Panc1 (cell line): Measurements from ENCODE around the gene RFTN1. TPM values are rescaled to one million over a fixed set of nuclear protein-coding genes. Genes with fewer than 3 reads are reported as not detected.

Source experiments
- ATAC-seq: fragments of 200-7000 bp; cut with Tn5 transposase; 2 replicates; pipeline ENCODE4 v1.9.1; 2020; ENCODE audit warnings: mild to moderate bottlenecking, moderate library complexity
- BruUV-seq: library from RNA; stranded (reverse); fragments of 400-500 nt; replicated peaks from 2 replicates; lab custom pipeline; 2021; lab: Mats Ljungman, UMichigan
- CTCF ChIA-PET: fragments of 300-600 bp; sonication (Branson Sonifier 250); formaldehyde crosslinking; loops from one replicate; lab custom pipeline; 2022; ENCODE audit warnings: antibody characterized with exemption; lab: Charles Lee
- POLR2A ChIA-PET: fragments of 300-600 bp; sonication (Branson Sonifier 250); formaldehyde crosslinking; loops from one replicate; lab custom pipeline; 2022; ENCODE audit warnings: antibody characterized with exemption; lab: Charles Lee
- DNase-seq: peaks from one replicate; pipeline ENCODE4 v3.0.0-alpha.2; 2010; ENCODE audit warnings: low read depth, low spot score
- H3K27ac ChIP-seq: 2 replicates; pipeline ENCODE4 v1.5.1; 2011; ENCODE audit warnings: mild to moderate bottlenecking, low read length, inconsistent platforms
- H3K27me3 ChIP-seq: fragments of 200-500 bp; sonication (Bioruptor generic); 2 replicates; pipeline ENCODE4 v1.6.0; 2014; ENCODE audit warnings: low read length, inconsistent platforms; ENCODE audit not compliant: control insufficient read depth, insufficient read depth
- H3K36me3 ChIP-seq: fragments of 200-500 bp; sonication (Bioruptor generic); 2 replicates; pipeline ENCODE4 v1.5.1; 2014; ENCODE audit warnings: inconsistent platforms, mild to moderate bottlenecking, low read length, moderate library complexity; ENCODE audit not compliant: control insufficient read depth, insufficient read depth
- H3K4me1 ChIP-seq: 2 replicates; pipeline ENCODE4 v1.5.1; 2011; ENCODE audit warnings: inconsistent platforms, mild to moderate bottlenecking, low read length, moderate library complexity; ENCODE audit not compliant: control insufficient read depth, insufficient read depth
- H3K4me3 ChIP-seq, 2 experiments: 2 replicates each; pipeline ENCODE4 v1.5.1; 2011 to 2012; ENCODE audit warnings: low read depth in 2 of 2, low read length in 2 of 2, mild to moderate bottlenecking in 2 of 2, inconsistent platforms in 1 of 2, moderate library complexity in 1 of 2
- H3K9me3 ChIP-seq: fragments of 200-500 bp; sonication (Bioruptor generic); 2 replicates; pipeline ENCODE4 v1.5.1; 2014; ENCODE audit warnings: low read depth, mild to moderate bottlenecking, inconsistent platforms, low read length, moderate library complexity; ENCODE audit not compliant: control insufficient read depth, insufficient read depth
- POLR2AphosphoS5 ChIP-seq: IDR thresholded peaks from 2 replicates; pipeline ENCODE4 v1.6.1; 2012; ENCODE audit warnings: mild to moderate bottlenecking, low read depth, low read length, moderate library complexity
- REST ChIP-seq, 2 experiments: IDR thresholded peaks; 2 replicates each; pipeline ENCODE4 v1.6.1; 2011 to 2012; ENCODE audit warnings: low read depth in 2 of 2, control low read depth in 1 of 2, low read length in 1 of 2, mild to moderate bottlenecking in 1 of 2, moderate library complexity in 1 of 2; ENCODE audit not compliant: insufficient read depth in 1 of 2
- SIN3A ChIP-seq: IDR thresholded peaks from 2 replicates; pipeline ENCODE4 v1.6.1; 2012; ENCODE audit warnings: low read depth, mild to moderate bottlenecking, low read length, moderate library complexity, borderline replicate concordance; ENCODE audit not compliant: insufficient read depth
- TCF7L2 ChIP-seq: IDR thresholded peaks from 2 replicates; pipeline ENCODE4 v1.6.1; 2011; ENCODE audit warnings: mild to moderate bottlenecking, low read depth, low read length, inconsistent platforms
- in situ Hi-C: cut with HindIII; loops from 2 replicates; pipeline ENCODE4 v1.10.0; 2016; ENCODE audit warnings: low sequenced_read_pairs, low pct_unique_long_range_greater_than_20kb
- intact Hi-C: fragments of 100-400 bp; cut with micrococcal nuclease; formaldehyde crosslinking; loops from one replicate; pipeline ENCODE4 v1.10.0; 2022; ENCODE audit not compliant: unreplicated experiment
- total RNA-seq: library from RNA; stranded (reverse); gene quantifications from one replicate; pipeline ENCODE4 v1.2.1, GENCODE V29; 2021; ENCODE audit not compliant: unreplicated experiment
- TF ChIP-seq, protein P1 (sequence below): fragments of 450-650 bp; IDR thresholded peaks from 2 replicates; pipeline ENCODE4 v1.5.1; 2017; ENCODE audit warnings: mild to moderate bottlenecking

The RFTN1 gene
- total RNA-seq, 1 experiment from 2014 or later, result 0.90 TPM

GRCh38 chr3:16334909-16335308 lies 178.6 kb downstream of the RFTN1 start:
- no peak for DNase-seq
- Histone ChIP-seq H3K9me3 (no peaks in the 10 kb centered on the region; the same call in 1 of the 2 replicates), H3K27me3 (no peaks in the 10 kb centered on the region), H3K4me1 (no peaks in the 10 kb centered on the region), H3K36me3 (no peaks in the 10 kb centered on the region), H3K27ac (no peak overlapping the region), H3K4me3 (no peak overlapping the region)
- intact Hi-C loops (no loop called here), in situ Hi-C loops (no loop called here)
- BruUV-seq, result no TSS peak
- ATAC-seq, result no peak
- ChIA-PET CTCF (no interaction called here), POLR2A (interaction anchor here (0.6 kb wide), 1 partner anchor 22 kb away, joined by 4 read pairs; no protein-coding TSS in a partner anchor)
- TF ChIP-seq SIN3A (no peak), TCF7L2 (no peak), REST (IDR thresholded peaks at IDR 0.05; ENCODE audit: insufficient read depth in 1 of 2, low read depth in 2 of 2, low read length in 1 of 2) (no peak), POLR2AphosphoS5 (no peak)
- TF ChIP-seq, protein P1, sequence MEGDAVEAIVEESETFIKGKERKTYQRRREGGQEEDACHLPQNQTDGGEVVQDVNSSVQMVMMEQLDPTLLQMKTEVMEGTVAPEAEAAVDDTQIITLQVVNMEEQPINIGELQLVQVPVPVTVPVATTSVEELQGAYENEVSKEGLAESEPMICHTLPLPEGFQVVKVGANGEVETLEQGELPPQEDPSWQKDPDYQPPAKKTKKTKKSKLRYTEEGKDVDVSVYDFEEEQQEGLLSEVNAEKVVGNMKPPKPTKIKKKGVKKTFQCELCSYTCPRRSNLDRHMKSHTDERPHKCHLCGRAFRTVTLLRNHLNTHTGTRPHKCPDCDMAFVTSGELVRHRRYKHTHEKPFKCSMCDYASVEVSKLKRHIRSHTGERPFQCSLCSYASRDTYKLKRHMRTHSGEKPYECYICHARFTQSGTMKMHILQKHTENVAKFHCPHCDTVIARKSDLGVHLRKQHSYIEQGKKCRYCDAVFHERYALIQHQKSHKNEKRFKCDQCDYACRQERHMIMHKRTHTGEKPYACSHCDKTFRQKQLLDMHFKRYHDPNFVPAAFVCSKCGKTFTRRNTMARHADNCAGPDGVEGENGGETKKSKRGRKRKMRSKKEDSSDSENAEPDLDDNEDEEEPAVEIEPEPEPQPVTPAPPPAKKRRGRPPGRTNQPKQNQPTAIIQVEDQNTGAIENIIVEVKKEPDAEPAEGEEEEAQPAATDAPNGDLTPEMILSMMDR, result no peak

DNA sequence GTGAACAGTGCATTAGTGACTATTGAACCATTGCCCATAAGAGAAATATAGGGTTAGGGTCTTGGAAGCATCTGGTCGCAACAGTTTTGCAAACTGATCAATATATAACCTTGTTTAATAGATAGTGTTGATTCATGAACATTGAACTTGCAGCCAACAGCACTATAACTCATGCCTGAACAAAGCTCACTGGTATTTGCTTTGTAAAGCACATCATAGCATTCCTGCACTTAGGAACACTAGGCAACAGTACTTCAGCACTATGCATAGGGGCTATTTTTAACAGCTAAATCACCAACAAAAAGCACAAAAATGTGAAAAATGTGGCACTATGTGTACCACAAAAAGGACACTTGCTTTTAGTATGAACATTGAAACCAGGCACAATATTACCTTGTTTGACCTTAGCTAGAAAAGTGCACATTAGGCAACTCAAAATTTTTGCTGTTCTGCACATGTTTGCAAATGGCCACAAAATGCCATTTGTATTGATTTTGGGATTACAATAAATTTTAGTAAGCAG lies 180.5 kb downstream of the RFTN1 start:
- no peak for DNase-seq
- no TSS peak for BruUV-seq

More for the DNA sequence above, 180.5 kb downstream of the RFTN1 start:
- Histone ChIP-seq H3K4me1 (no peaks in the 10 kb centered on the region), H3K36me3 (no peaks in the 10 kb centered on the region), H3K27me3 (no peaks in the 10 kb centered on the region), H3K27ac (no peak overlapping the region), H3K4me3 (no peak overlapping the region), H3K9me3 (no peaks in the 10 kb centered on the region; the same call in 1 of the 2 replicates)
- in situ Hi-C loops (no loop called here), intact Hi-C loops (no loop called here)
- no peak for TF ChIP-seq TCF7L2
- TF ChIP-seq SIN3A, result no peak
- TF ChIP-seq, protein P1, result no peak
- TF ChIP-seq POLR2AphosphoS5, result no peak
- ATAC-seq, result no peak
- ChIA-PET CTCF (no interaction called here), POLR2A (no interaction called here)
